AG04450 (cell line): Measurements from ENCODE around the gene SPTLC3. TPM values are rescaled to one million over a fixed set of nuclear protein-coding genes. Genes with fewer than 3 reads are reported as not detected.

Experiments used
- CTCF ChIA-PET: fragments of 300-600, 350-600 bp; formaldehyde crosslinking; extraction: SDS; loops from one replicate; lab custom pipeline; 2022; ENCODE audit warnings: antibody characterized with exemption, inconsistent platforms; lab: Charles Lee
- POLR2A ChIA-PET: fragments of 350-600 bp; formaldehyde crosslinking; extraction: SDS; loops from one replicate; lab custom pipeline; 2021; ENCODE audit warnings: antibody characterized with exemption, inconsistent platforms; lab: Yijun Ruan, JAX
- DNase-seq: peaks from one replicate; pipeline ENCODE4 v3.0.0-alpha.2; 2011; ENCODE audit warnings: low read depth, low spot score
- H3K27ac ChIP-seq: one replicate; pipeline ENCODE4 v1.5.1; 2012; ENCODE audit warnings: low read depth, low read length, control low read depth
- H3K27me3 ChIP-seq: one replicate; pipeline ENCODE4 v1.6.0; 2012; ENCODE audit warnings: low read length; ENCODE audit not compliant: control insufficient read depth, insufficient read depth
- H3K4me3 ChIP-seq: 2 replicates; pipeline ENCODE4 v1.5.1; 2011; ENCODE audit warnings: mild to moderate bottlenecking, low read depth, low read length, control low read depth
- H3K9me3 ChIP-seq: 2 replicates; pipeline ENCODE4 v1.5.1; 2012; ENCODE audit warnings: low read length; ENCODE audit not compliant: control insufficient read depth, insufficient read depth
- CTCF ChIP-seq: IDR thresholded peaks from 2 replicates; pipeline ENCODE4 v1.5.1; 2011; ENCODE audit warnings: low read depth, low read length, control low read depth, inconsistent platforms
- polyA plus RNA-seq: library from polyadenylated mRNA; depleted of rRNA; stranded (reverse); fragments of >200 nt; gene quantifications from 2 replicates; pipeline ENCODE4 v1.2.3, GENCODE V29; 2011

SPTLC3 gene
- polyA plus RNA-seq, 1 experiment: 2.8 TPM

- ChIA-PET POLR2A (no interaction called here), CTCF (interaction anchor here (1.0 to 1.2 kb wide), 2 partner anchors 13 to 37 kb away, joined by 3 to 7 read pairs; no protein-coding TSS in a partner anchor)
- no peak for DNase-seq
- no peak overlapping the region for H3K4me3 ChIP-seq
- no peaks in the 10 kb centered on the region for H3K27me3 ChIP-seq
- H3K27ac ChIP-seq: no peak overlapping the region
- TF ChIP-seq CTCF: no peak
- H3K9me3 ChIP-seq: no peaks in the 10 kb centered on the region
Observed at GRCh38 chr20:13007596-13007995, 1.2 kb upstream of the SPTLC3 start.

- peak; percentile 81 for DNase-seq
- Histone ChIP-seq H3K27me3 (no peaks in the 10 kb centered on the region), H3K27ac (peak overlapping the region; percentile 33), H3K9me3 (no peaks in the 10 kb centered on the region), H3K4me3 (peak overlapping the region; percentile 61)
- CTCF ChIA-PET: interaction anchor here (0.6 to 1.2 kb wide), 3 partner anchors 40 to 85 kb away, joined by 3 to 4 read pairs (median 3); no protein-coding TSS in a partner anchor
- TF ChIP-seq CTCF: no peak
- POLR2A ChIA-PET: no interaction called here
Observed at GRCh38 chr20:13009682-13010406, 1.1 kb downstream of the SPTLC3 start.

- no peak overlapping the region for H3K4me3 ChIP-seq
- no peaks in the 10 kb centered on the region for H3K9me3 ChIP-seq
- H3K27me3 ChIP-seq: no peaks in the 10 kb centered on the region
- TF ChIP-seq CTCF: no peak
- POLR2A ChIA-PET: no interaction called here
- CTCF ChIA-PET: interaction anchor here (1.0 to 1.3 kb wide), 3 partner anchors 47 to 107 kb away, joined by 3 to 6 read pairs (median 3); no protein-coding TSS in a partner anchor
- no peak overlapping the region for H3K27ac ChIP-seq
- no peak for DNase-seq
Observed at GRCh38 chr20:13012886-13013285, 4.1 kb downstream of the SPTLC3 start.

DNA sequence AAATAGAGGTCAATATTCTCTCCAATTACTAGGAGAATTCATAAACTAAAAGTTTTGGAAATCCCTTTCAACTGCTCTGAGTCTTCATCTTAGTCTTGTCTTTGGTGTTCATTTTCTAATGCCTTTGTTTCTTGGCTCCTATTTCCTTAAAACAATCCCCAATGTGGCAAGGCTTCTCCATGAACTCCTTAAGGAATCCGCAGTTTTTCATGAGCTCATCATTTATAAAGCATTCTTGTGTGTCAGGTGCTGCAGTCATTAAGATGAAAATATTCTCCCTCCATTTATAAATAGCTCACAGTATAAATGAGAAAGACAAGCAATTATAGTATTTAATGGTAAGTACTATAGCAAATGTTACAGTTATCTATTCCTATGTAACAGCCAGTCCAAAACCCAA, 4.6 kb downstream of the SPTLC3 start:
- TF ChIP-seq CTCF: no peak
- POLR2A ChIA-PET: no interaction called here
- no peak overlapping the region for H3K4me3 ChIP-seq

GRCh38 chr20:13017235-13017634, 8.5 kb downstream of the SPTLC3 start:
- H3K9me3 ChIP-seq: no peaks in the 10 kb centered on the region
- H3K4me3 ChIP-seq: no peak overlapping the region
- no peaks in the 10 kb centered on the region for H3K27me3 ChIP-seq
- ChIA-PET CTCF (no interaction called here), POLR2A (no interaction called here)
- DNase-seq: no peak
- no peak overlapping the region for H3K27ac ChIP-seq
- no peak for TF ChIP-seq CTCF

More for the DNA sequence above, 4.6 kb downstream of the SPTLC3 start:
- Histone ChIP-seq H3K27ac (no peak overlapping the region), H3K27me3 (no peaks in the 10 kb centered on the region), H3K9me3 (no peaks in the 10 kb centered on the region)
- CTCF ChIA-PET: interaction anchor here (1.0 to 1.1 kb wide), 2 partner anchors 104 to 106 kb away, joined by 3 read pairs; no protein-coding TSS in a partner anchor
- DNase-seq: no peak
